Endothelial cell of umbilical vein (primary cell): Measurements from ENCODE around the gene SIAH2.

Experiments
- CTCF ChIP-seq, 2 donors: IDR thresholded peaks; 1 replicate in 1 of 2; 2 replicates in 1 of 2; pipeline ENCODE4 v1.5.1; 2011; ENCODE audit warnings: low read length in 2 of 2, mild to moderate bottlenecking in 2 of 2, moderate library complexity in 2 of 2, control low read depth in 1 of 2, inconsistent platforms in 1 of 2, low read depth in 1 of 2; ENCODE audit not compliant: insufficient read depth in 1 of 2; ENCODE audit errors: extremely low read depth in 1 of 2
- EZH2 ChIP-seq: IDR thresholded peaks from 2 replicates; pipeline ENCODE4 v1.6.1; 2012; ENCODE audit warnings: borderline replicate concordance, low read depth, mild to moderate bottlenecking, moderate library complexity, low read length, inconsistent platforms; ENCODE audit not compliant: severe bottlenecking
- GATA2 ChIP-seq: IDR thresholded peaks from 2 replicates; pipeline ENCODE4 v1.7.0; 2011; ENCODE audit warnings: low read depth, mild to moderate bottlenecking, moderate library complexity, mixed read lengths, low read length; ENCODE audit not compliant: insufficient read length, insufficient read depth
- JUN ChIP-seq: IDR thresholded peaks from 2 replicates; pipeline ENCODE4 v1.6.1; 2011; ENCODE audit warnings: borderline replicate concordance, low read depth; ENCODE audit not compliant: insufficient read length, insufficient read depth
- MYC ChIP-seq: IDR thresholded peaks from one replicate; pipeline ENCODE4 v1.6.1; 2011; ENCODE audit warnings: mild to moderate bottlenecking, low read depth, low read length
- POLR2A ChIP-seq: IDR thresholded peaks from 2 replicates; pipeline ENCODE4 v1.6.1; 2012; ENCODE audit warnings: low read depth, mild to moderate bottlenecking, control low read depth, low read length
- POLR2AphosphoS5 ChIP-seq: IDR thresholded peaks from 2 replicates; pipeline ENCODE4 v1.6.1; 2012; ENCODE audit warnings: low read depth, mild to moderate bottlenecking, control low read depth, low read length, moderate library complexity; ENCODE audit not compliant: insufficient read depth
- TF ChIP-seq, protein P1 (sequence below): IDR thresholded peaks from 2 replicates; pipeline ENCODE4 v1.6.1; 2011; ENCODE audit not compliant: insufficient read depth, insufficient read length

- TF ChIP-seq CTCF (IDR thresholded peaks at IDR 0.05; ENCODE audit: extremely low read depth in 1 of 2, insufficient read depth in 1 of 2, low read depth in 1 of 2, low read length in 2 of 2) (no peak), POLR2A (no peak), POLR2AphosphoS5 (no peak), MYC (no peak), JUN (no peak), EZH2 (no peak), GATA2 (no peak)
- TF ChIP-seq, protein P1, sequence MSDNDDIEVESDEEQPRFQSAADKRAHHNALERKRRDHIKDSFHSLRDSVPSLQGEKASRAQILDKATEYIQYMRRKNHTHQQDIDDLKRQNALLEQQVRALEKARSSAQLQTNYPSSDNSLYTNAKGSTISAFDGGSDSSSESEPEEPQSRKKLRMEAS: no peak
These were observed 16.0 kb downstream of the SIAH2 start for GRCh38 chr3:150746791-150747590.
